Chondrocyte (in vitro differentiated cells): Measurements from ENCODE around the gene ELSPBP1. TPM values are rescaled to one million over a fixed set of nuclear protein-coding genes. Genes with fewer than 3 reads are reported as not detected.

Experiments used
- DNase-seq: peaks from one replicate; pipeline ENCODE4 v3.0.0; 2021; ENCODE audit warnings: mixed read lengths, low spot score
- H3K27ac Mint-ChIP-seq: one replicate; pipeline ENCODE4 v1.8.0; 2021; ENCODE audit warnings: mild to moderate bottlenecking, moderate library complexity, mixed read lengths; ENCODE audit not compliant: unreplicated experiment
- H3K27me3 Mint-ChIP-seq: 2 replicates; pipeline ENCODE4 v1.8.0; 2021; ENCODE audit warnings: low read depth, mixed read lengths
- H3K36me3 Mint-ChIP-seq: 2 replicates; pipeline ENCODE4 v1.8.0; 2021; ENCODE audit warnings: low read depth, mixed read lengths
- H3K4me1 Mint-ChIP-seq: 2 replicates; pipeline ENCODE4 v1.8.0; 2021; ENCODE audit warnings: low read depth, mild to moderate bottlenecking, mixed read lengths
- H3K4me3 Mint-ChIP-seq: one replicate; pipeline ENCODE4 v1.8.0; 2021; ENCODE audit warnings: mild to moderate bottlenecking, moderate library complexity, mixed read lengths; ENCODE audit not compliant: unreplicated experiment
- H3K9me3 Mint-ChIP-seq: 2 replicates; pipeline ENCODE4 v1.8.0; 2021; ENCODE audit warnings: low read depth, mixed read lengths
- total RNA-seq: library from RNA; stranded (reverse); gene quantifications from 3 replicates; pipeline ENCODE4 v1.2.1, GENCODE V29; 2021
- TF ChIP-seq, protein P1 (sequence below): fragments of 200-600 bp; sonication (generic); IDR thresholded peaks from 2 replicates; pipeline ENCODE4 v1.5.0; 2021; ENCODE audit warnings: antibody characterized with exemption, mild to moderate bottlenecking, moderate library complexity

Gene ELSPBP1
- total RNA-seq, 1 donor from 2014 or later: not detected

DNA sequence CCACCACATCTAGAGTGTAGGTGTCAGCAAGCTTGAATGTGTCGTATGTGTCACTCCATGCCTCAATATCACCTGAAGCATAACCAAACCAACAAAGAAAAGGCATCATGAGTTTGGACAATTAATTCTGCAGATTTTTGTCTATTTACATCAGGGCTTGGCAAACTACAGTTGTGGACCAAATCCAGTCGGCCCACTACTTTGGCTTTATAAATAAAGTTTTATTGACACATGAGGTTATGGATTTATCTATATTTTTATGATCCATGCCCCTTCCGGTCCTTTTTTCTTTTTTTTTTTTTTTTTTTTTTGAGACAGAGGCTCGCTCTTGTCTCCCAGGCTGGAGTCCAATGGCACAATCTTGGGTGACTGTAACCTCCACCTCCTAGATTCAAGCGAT is 58.6 kb downstream of the ELSPBP1 start:
- DNase-seq: no peak
- H3K9me3 Mint-ChIP-seq: peaks cover 6% of the 10 kb centered on the region
- H3K27me3 Mint-ChIP-seq: peaks cover 9% of the 10 kb centered on the region
- no peak overlapping the region for H3K4me3 Mint-ChIP-seq
- H3K36me3 Mint-ChIP-seq: no peaks in the 10 kb centered on the region
- no peak overlapping the region for H3K27ac Mint-ChIP-seq
- TF ChIP-seq, protein P1, sequence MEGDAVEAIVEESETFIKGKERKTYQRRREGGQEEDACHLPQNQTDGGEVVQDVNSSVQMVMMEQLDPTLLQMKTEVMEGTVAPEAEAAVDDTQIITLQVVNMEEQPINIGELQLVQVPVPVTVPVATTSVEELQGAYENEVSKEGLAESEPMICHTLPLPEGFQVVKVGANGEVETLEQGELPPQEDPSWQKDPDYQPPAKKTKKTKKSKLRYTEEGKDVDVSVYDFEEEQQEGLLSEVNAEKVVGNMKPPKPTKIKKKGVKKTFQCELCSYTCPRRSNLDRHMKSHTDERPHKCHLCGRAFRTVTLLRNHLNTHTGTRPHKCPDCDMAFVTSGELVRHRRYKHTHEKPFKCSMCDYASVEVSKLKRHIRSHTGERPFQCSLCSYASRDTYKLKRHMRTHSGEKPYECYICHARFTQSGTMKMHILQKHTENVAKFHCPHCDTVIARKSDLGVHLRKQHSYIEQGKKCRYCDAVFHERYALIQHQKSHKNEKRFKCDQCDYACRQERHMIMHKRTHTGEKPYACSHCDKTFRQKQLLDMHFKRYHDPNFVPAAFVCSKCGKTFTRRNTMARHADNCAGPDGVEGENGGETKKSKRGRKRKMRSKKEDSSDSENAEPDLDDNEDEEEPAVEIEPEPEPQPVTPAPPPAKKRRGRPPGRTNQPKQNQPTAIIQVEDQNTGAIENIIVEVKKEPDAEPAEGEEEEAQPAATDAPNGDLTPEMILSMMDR: no peak
- no peaks in the 10 kb centered on the region for H3K4me1 Mint-ChIP-seq

GRCh38 chr19:48053856-48054255 is 59.4 kb downstream of the ELSPBP1 start:
- no peak for DNase-seq
- TF ChIP-seq, protein P1: no peak
- Mint-ChIP-seq H3K36me3 (no peaks in the 10 kb centered on the region), H3K27me3 (peaks cover 9% of the 10 kb centered on the region), H3K4me3 (no peak overlapping the region), H3K4me1 (no peaks in the 10 kb centered on the region), H3K9me3 (peaks cover 4% of the 10 kb centered on the region), H3K27ac (no peak overlapping the region)

DNA sequence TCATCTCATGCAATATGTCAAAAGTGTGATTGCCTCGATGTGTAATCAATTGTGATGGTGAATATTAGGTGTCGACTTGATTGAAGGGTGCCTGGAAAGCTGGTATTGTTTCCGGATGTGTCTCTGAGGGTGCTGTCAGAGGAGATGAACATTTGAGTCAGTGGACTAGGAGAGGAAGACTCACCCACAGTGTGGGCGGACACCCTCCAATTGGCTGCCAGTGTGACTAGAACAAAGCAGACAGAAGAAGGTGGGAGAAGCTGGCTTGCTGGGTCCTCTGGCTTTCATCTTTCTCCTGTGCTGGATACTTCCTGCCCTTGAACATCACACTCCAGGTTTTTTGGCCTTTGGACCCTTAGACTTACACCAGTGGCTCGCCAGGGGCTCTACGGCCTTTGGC is 64.9 kb downstream of the ELSPBP1 start:
- H3K36me3 Mint-ChIP-seq: no peaks in the 10 kb centered on the region
- peak; percentile 15 for DNase-seq
- H3K27ac Mint-ChIP-seq: no peak overlapping the region
- no peaks in the 10 kb centered on the region for H3K9me3 Mint-ChIP-seq
- H3K27me3 Mint-ChIP-seq: peaks cover 18% of the 10 kb centered on the region
- H3K4me1 Mint-ChIP-seq: no peaks in the 10 kb centered on the region
- TF ChIP-seq, protein P1: no peak
- no peak overlapping the region for H3K4me3 Mint-ChIP-seq

DNA sequence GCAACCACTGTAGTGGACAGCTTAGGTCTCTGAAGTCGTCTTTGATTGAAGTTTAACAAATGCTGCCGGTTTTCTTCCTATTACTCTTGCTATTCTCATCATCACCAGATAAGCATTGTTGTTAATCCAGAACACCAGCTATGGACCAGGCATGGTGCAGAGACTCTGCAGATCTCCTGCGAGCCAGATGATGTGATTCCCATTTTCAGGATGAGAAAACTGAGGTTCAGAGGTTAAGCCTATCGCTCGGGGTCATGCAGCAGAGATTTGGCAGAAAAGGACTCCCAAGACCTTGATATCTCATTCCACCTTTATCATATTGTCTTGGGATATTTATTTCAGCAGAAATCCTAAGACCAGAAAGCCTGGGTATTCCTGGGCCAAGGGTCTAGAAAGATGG is 65.9 kb downstream of the ELSPBP1 start:
- DNase-seq: no peak
- peaks cover 7% of the 10 kb centered on the region for H3K9me3 Mint-ChIP-seq
- TF ChIP-seq, protein P1: no peak
- H3K27ac Mint-ChIP-seq: no peak overlapping the region
- H3K4me3 Mint-ChIP-seq: no peak overlapping the region
- H3K27me3 Mint-ChIP-seq: peaks cover 19% of the 10 kb centered on the region
- no peaks in the 10 kb centered on the region for H3K4me1 Mint-ChIP-seq
- H3K36me3 Mint-ChIP-seq: no peaks in the 10 kb centered on the region

DNA sequence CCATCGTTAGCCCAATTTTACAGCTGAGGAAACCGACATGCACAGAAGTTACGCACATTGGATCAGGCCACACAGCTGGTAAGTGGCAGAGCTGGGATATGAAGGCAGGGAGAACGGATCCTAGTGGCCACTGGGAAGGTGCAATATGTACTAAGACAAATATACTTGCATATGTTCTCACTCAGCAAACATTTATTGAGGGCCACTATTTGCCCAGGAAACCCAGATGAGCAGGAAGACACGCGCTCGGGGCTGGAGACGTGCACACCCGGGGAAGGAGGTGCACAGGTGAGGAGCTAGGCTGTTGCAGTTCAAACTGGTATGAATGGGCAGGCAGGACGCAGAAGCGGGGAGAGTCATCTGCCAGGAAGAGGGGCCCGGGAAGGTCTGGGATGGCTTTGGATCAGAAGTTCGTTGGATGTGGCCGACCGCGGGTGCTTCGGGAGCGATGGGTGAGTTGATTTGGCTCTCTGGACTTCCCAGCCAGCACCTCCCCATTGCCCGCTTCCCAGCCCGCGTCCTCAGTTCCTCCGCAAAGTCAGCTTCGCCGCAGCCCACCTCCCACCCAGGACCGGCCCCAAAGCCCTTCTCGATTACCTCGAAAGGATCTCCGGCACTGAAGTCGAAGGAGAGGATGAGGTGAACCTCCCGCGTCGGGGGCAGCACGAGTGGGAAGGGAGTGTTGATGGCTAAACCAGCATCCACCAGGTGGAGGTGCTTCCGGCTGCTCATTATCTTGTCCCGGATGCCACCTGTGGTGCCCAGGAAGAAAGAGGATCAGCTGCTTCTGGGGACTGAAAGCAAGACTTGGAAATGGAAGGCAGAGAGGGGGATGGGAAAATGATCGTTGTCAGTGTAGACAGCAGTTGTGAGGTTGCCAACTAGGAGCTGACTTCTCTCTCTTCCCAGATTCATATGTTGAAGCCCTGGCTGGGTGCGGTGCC is 67.2 kb downstream of the ELSPBP1 start:
- H3K27ac Mint-ChIP-seq: no peak overlapping the region
- DNase-seq: peak; percentile 75

More for the DNA sequence above, 67.2 kb downstream of the ELSPBP1 start:
- Mint-ChIP-seq H3K4me1 (no peaks in the 10 kb centered on the region), H3K27me3 (peaks cover 19% of the 10 kb centered on the region), H3K9me3 (peaks cover 7% of the 10 kb centered on the region), H3K36me3 (no peaks in the 10 kb centered on the region), H3K4me3 (no peak overlapping the region)
- TF ChIP-seq, protein P1: no peak
